H9 (cell line): Measurements from ENCODE around the gene PREX1. TPM values are rescaled to one million over a fixed set of nuclear protein-coding genes. Genes with fewer than 3 reads are reported as not detected.

Source experiments
- DNase-seq: peaks from one replicate; pipeline ENCODE4 v3.0.0-alpha.2; 2017
- H2AFZ ChIP-seq: one replicate; pipeline ENCODE4 v1.6.1; 2013; ENCODE audit warnings: mild to moderate bottlenecking, low read length, control low read depth, moderate library complexity
- H2AK5ac ChIP-seq: 2 replicates; pipeline ENCODE4 v1.6.1; 2013; ENCODE audit warnings: low read length, control low read depth, mixed read lengths; ENCODE audit not compliant: insufficient read length
- H2BK120ac ChIP-seq: one replicate; pipeline ENCODE4 v1.6.1; 2013; ENCODE audit warnings: low read depth, mild to moderate bottlenecking, low read length, control low read depth, inconsistent platforms; ENCODE audit not compliant: poor library complexity, severe bottlenecking
- H2BK12ac ChIP-seq: 2 replicates; pipeline ENCODE4 v1.6.1; 2013; ENCODE audit warnings: low read length, control low read depth, mixed read lengths, low read depth; ENCODE audit not compliant: insufficient read length
- H2BK15ac ChIP-seq: 2 replicates; pipeline ENCODE4 v1.6.1; 2013; ENCODE audit warnings: low read depth, low read length, control low read depth
- H2BK20ac ChIP-seq: one replicate; pipeline ENCODE4 v1.6.1; 2013; ENCODE audit warnings: low read depth, mild to moderate bottlenecking, low read length, control low read depth, inconsistent platforms; ENCODE audit not compliant: poor library complexity, severe bottlenecking
- H2BK5ac ChIP-seq: 2 replicates; pipeline ENCODE4 v1.6.1; 2013; ENCODE audit warnings: low read length, control low read depth, mixed read lengths; ENCODE audit not compliant: insufficient read length
- H3K14ac ChIP-seq: 2 replicates; pipeline ENCODE4 v1.6.1; 2013; ENCODE audit warnings: low read length, control low read depth; ENCODE audit not compliant: insufficient read depth
- H3K18ac ChIP-seq: 2 replicates; pipeline ENCODE4 v1.6.1; 2013; ENCODE audit warnings: low read depth, mild to moderate bottlenecking, mixed read lengths, low read length, control low read depth; ENCODE audit not compliant: insufficient read length
- H3K23ac ChIP-seq: 2 replicates; pipeline ENCODE4 v1.6.1; 2013; ENCODE audit warnings: low read length, control low read depth, mixed read lengths, low read depth; ENCODE audit not compliant: insufficient read length
- H3K23me2 ChIP-seq: 2 replicates; pipeline ENCODE4 v1.6.1; 2013; ENCODE audit warnings: low read depth, mild to moderate bottlenecking, mixed read lengths, low read length, control low read depth; ENCODE audit not compliant: insufficient read length, poor library complexity, severe bottlenecking
- H3K27ac ChIP-seq: 2 replicates; pipeline ENCODE4 v1.5.1; 2013; ENCODE audit warnings: low read length, control low read depth, mixed read lengths, low read depth; ENCODE audit not compliant: insufficient read length
- H3K27me3 ChIP-seq: 2 replicates; pipeline ENCODE4 v1.6.1; 2013; ENCODE audit warnings: low read length, control low read depth, inconsistent platforms; ENCODE audit not compliant: insufficient read depth
- H3K4ac ChIP-seq: 2 replicates; pipeline ENCODE4 v1.6.1; 2013; ENCODE audit warnings: low read depth, mild to moderate bottlenecking, control low read depth, inconsistent platforms, low read length, moderate library complexity
- H3K4me1 ChIP-seq: 2 replicates; pipeline ENCODE4 v1.6.1; 2013; ENCODE audit warnings: low read length, control low read depth, inconsistent platforms; ENCODE audit not compliant: insufficient read depth
- H3K4me2 ChIP-seq: 2 replicates; pipeline ENCODE4 v1.6.1; 2013; ENCODE audit warnings: low read length, control low read depth, mixed read lengths; ENCODE audit not compliant: insufficient read length, insufficient read depth
- H3K56ac ChIP-seq: 2 replicates; pipeline ENCODE4 v1.6.1; 2013; ENCODE audit warnings: low read depth, mild to moderate bottlenecking, mixed read lengths, low read length, control low read depth; ENCODE audit not compliant: insufficient read length
- H3K79me1 ChIP-seq: 2 replicates; pipeline ENCODE4 v1.6.1; 2013; ENCODE audit warnings: low read depth, mild to moderate bottlenecking, moderate library complexity, low read length, control low read depth, inconsistent platforms; ENCODE audit not compliant: insufficient read depth, poor library complexity, severe bottlenecking
- H3K79me2 ChIP-seq: 2 replicates; pipeline ENCODE4 v1.6.1; 2013; ENCODE audit warnings: low read length, control low read depth, inconsistent platforms; ENCODE audit not compliant: insufficient read depth
- H3K9ac ChIP-seq: 2 replicates; pipeline ENCODE4 v1.6.1; 2013; ENCODE audit warnings: low read length, control low read depth, mixed read lengths; ENCODE audit not compliant: insufficient read length; ENCODE audit errors: extremely low read depth
- H3K9me3 ChIP-seq: one replicate; pipeline ENCODE4 v1.6.1; 2013; ENCODE audit warnings: low read depth, low read length, inconsistent platforms; ENCODE audit not compliant: control insufficient read depth
- H3T11ph ChIP-seq: one replicate; pipeline ENCODE4 v1.6.1; 2013; ENCODE audit warnings: mild to moderate bottlenecking, low read length, control low read depth, inconsistent platforms
- H4K20me1 ChIP-seq: one replicate; pipeline ENCODE4 v1.6.1; 2013; ENCODE audit not compliant: control insufficient read depth, insufficient read length, insufficient read depth
- H4K5ac ChIP-seq: 2 replicates; pipeline ENCODE4 v1.6.1; 2013; ENCODE audit warnings: low read depth, mild to moderate bottlenecking, mixed read lengths, low read length, control low read depth; ENCODE audit not compliant: insufficient read length
- H4K8ac ChIP-seq: replicated peaks from 2 replicates; pipeline ENCODE4 v1.6.1; 2013; ENCODE audit warnings: low read length, control low read depth, mixed read lengths, low read depth; ENCODE audit not compliant: insufficient read length
- H4K91ac ChIP-seq: 2 replicates; pipeline ENCODE4 v1.6.1; 2013; ENCODE audit warnings: low read depth, mild to moderate bottlenecking, moderate library complexity, mixed read lengths, low read length, control low read depth; ENCODE audit not compliant: insufficient read length
- H3K27ac Mint-ChIP-seq, 3 experiments: 2 replicates in 2 of 3; 3 replicates in 1 of 3; pipeline ENCODE4 v1.8.0; 2020 to 2021; ENCODE audit warnings: mixed read lengths in 3 of 3, mild to moderate bottlenecking in 1 of 3, moderate library complexity in 1 of 3
- H3K27me3 Mint-ChIP-seq: 2 replicates; pipeline ENCODE4 v1.8.0; 2021; ENCODE audit warnings: low read depth, mild to moderate bottlenecking, moderate library complexity, mixed read lengths
- H3K36me3 Mint-ChIP-seq, 3 experiments: 2 replicates in 2 of 3; 3 replicates in 1 of 3; pipeline ENCODE4 v1.8.0; 2020 to 2021; ENCODE audit warnings: low read depth in 3 of 3, mixed read lengths in 3 of 3; ENCODE audit not compliant: insufficient read depth in 1 of 3
- H3K4me1 Mint-ChIP-seq, 2 experiments: 2 replicates each; pipeline ENCODE4 v1.8.0; 2020; ENCODE audit warnings: mixed read lengths in 2 of 2
- H3K4me3 Mint-ChIP-seq, 2 experiments: 2 replicates in 1 of 2; 3 replicates in 1 of 2; pipeline ENCODE4 v1.8.0; 2020 to 2021; ENCODE audit warnings: mild to moderate bottlenecking in 2 of 2, mixed read lengths in 2 of 2, moderate library complexity in 1 of 2
- H3K9me3 Mint-ChIP-seq, 2 experiments: 2 replicates in 1 of 2; 3 replicates in 1 of 2; pipeline ENCODE4 v1.8.0; 2020; ENCODE audit warnings: mild to moderate bottlenecking in 2 of 2, mixed read lengths in 2 of 2, moderate library complexity in 1 of 2
- WGBS: extraction: QIAGEN DNeasy Blood & Tissue Kit; methylation state at CpG from one replicate; pipeline ENCODE4 v1.1.7; 2013; ENCODE audit warnings: missing lambda C conversion rate, low lambda C conversion rate, mixed read lengths; ENCODE audit not compliant: insufficient read length; ENCODE audit errors: extremely low coverage; 5-methylcytosine and 5-hydroxymethylcytosine counted together
- total RNA-seq: library from RNA; stranded (reverse); gene quantifications from 2 replicates; pipeline ENCODE4 v1.2.1, GENCODE V29; 2021
- TF ChIP-seq, protein P1 (sequence below): fragments of 200-600 bp; sonication (generic); conservative IDR thresholded peaks from 3 replicates; pipeline ENCODE4 v1.8.0; 2021; ENCODE audit warnings: antibody characterized with exemption, mild to moderate bottlenecking

PREX1 gene
- total RNA-seq, 1 experiment from 2014 or later = 6.6 TPM

DNA sequence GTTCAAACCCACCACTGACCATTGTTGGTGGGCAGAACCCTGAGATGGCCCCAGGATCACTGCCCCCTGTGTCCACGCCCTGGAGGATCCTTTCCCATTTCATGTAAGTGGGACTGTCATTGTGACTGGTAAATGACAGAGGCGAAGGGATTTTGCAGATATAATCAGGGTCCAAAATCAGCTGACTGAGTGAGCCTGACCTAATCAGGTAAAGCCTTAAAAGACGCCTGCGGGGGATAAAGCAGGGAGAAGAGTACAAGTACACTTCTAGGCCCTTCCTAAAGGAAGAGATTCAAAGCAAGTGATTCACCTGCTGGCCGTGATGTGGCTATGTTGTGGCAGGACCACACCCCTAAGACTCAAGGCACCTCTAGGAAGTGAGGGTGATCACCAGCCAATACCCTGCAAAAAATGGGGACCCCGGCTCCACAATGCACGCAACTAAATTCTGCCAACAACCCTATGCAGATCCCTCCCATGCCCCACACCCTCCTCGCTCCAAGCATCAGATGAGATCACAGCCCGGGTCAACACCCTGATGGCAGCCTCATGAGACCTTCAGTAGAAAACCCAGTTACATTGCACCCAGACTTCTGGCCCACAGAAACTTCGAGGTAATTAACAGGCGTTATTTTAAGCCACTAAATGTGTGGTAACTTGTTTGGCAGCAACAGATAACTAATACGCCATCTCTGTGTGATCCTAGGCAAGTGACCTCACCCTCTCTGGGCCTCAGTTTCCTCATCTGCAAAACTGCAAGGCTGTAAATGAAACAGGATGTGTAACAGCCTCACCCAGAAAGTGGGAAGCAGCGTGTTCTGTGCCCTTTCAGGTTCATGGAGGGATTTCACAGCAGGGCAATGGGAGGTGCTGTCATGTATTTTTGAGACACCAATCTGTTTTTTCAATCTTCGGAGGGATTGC, 11.3 kb downstream of the PREX1 start:
- no peaks in the 10 kb centered on the region for H3K79me2 ChIP-seq
- H3K4me3 Mint-ChIP-seq = no peak overlapping the region

More for the DNA sequence above, 11.3 kb downstream of the PREX1 start:
- no peaks in the 10 kb centered on the region for H3K9me3 ChIP-seq
- Mint-ChIP-seq H3K36me3 (no peaks in the 10 kb centered on the region), H3K9me3 (no peaks in the 10 kb centered on the region; a peak in 2 of 5 replicates), H3K27me3 (peaks cover 14% of the 10 kb centered on the region), H3K4me1 (peaks cover 15 to 27% of the 10 kb centered on the region in 2 experiments), H3K27ac (no peak overlapping the region)
- H3K18ac ChIP-seq = no peak overlapping the region
- no peak overlapping the region for H2AK5ac ChIP-seq
- no peak overlapping the region for H3K14ac ChIP-seq
- no peak overlapping the region for H3K9ac ChIP-seq
- no peak overlapping the region for H3K4ac ChIP-seq
- no peak overlapping the region for H3K23ac ChIP-seq
- no peak overlapping the region for H4K91ac ChIP-seq
- no peak overlapping the region for H4K5ac ChIP-seq
- no peak overlapping the region for H2BK20ac ChIP-seq
- no peak overlapping the region for H2BK12ac ChIP-seq
- H3K79me1 ChIP-seq = no peaks in the 10 kb centered on the region
- H3K56ac ChIP-seq = no peak overlapping the region
- no CpG with 5 or more reads among the region's 14 CpGs for WGBS
- no peak overlapping the region for H2AFZ ChIP-seq
- DNase-seq = no peak
- TF ChIP-seq, protein P1, sequence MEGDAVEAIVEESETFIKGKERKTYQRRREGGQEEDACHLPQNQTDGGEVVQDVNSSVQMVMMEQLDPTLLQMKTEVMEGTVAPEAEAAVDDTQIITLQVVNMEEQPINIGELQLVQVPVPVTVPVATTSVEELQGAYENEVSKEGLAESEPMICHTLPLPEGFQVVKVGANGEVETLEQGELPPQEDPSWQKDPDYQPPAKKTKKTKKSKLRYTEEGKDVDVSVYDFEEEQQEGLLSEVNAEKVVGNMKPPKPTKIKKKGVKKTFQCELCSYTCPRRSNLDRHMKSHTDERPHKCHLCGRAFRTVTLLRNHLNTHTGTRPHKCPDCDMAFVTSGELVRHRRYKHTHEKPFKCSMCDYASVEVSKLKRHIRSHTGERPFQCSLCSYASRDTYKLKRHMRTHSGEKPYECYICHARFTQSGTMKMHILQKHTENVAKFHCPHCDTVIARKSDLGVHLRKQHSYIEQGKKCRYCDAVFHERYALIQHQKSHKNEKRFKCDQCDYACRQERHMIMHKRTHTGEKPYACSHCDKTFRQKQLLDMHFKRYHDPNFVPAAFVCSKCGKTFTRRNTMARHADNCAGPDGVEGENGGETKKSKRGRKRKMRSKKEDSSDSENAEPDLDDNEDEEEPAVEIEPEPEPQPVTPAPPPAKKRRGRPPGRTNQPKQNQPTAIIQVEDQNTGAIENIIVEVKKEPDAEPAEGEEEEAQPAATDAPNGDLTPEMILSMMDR = no peak
- H3K23me2 ChIP-seq = no peaks in the 10 kb centered on the region
- no peak overlapping the region for H3T11ph ChIP-seq
- H4K8ac ChIP-seq = no peak overlapping the region
- H2BK15ac ChIP-seq = no peak overlapping the region
- H2BK5ac ChIP-seq = no peak overlapping the region
- H3K27me3 ChIP-seq = no peaks in the 10 kb centered on the region
- no peaks in the 10 kb centered on the region for H4K20me1 ChIP-seq
- no peaks in the 10 kb centered on the region; the same call in 1 of the 2 replicates for H3K4me1 ChIP-seq
- no peak overlapping the region for H3K27ac ChIP-seq
- no peak overlapping the region for H2BK120ac ChIP-seq
- H3K4me2 ChIP-seq = no peak overlapping the region
